HCT116 (cell line): Measurements from ENCODE around the gene SUSD2. TPM values are rescaled to one million over a fixed set of nuclear protein-coding genes. Genes with fewer than 3 reads are reported as not detected.
"Not testable (repeated sequence)": the region's sequence is repeated elsewhere in the genome, so short reads cannot be mapped to it uniquely, and the experiment has no call there.

Experiments used
- ATAC-seq: fragments of 200-7000 bp; cut with Tn5 transposase; 2 replicates; pipeline ENCODE4 v1.9.1; 2020; ENCODE audit warnings: mild to moderate bottlenecking, moderate library complexity
- BruUV-seq: library from RNA; stranded (reverse); fragments of 400-500 nt; replicated peaks from 2 replicates; lab custom pipeline; 2021; lab: Mats Ljungman, UMichigan
- CTCF ChIA-PET: fragments of 300-600 bp; sonication (Branson Sonifier 250); formaldehyde crosslinking; loops from one replicate; lab custom pipeline; 2021; ENCODE audit warnings: antibody characterized with exemption; lab: Charles Lee
- POLR2A ChIA-PET: fragments of 300-600, 350-600 bp; sonication (Branson Sonifier 250); formaldehyde crosslinking; loops from one replicate; lab custom pipeline; 2021; ENCODE audit warnings: antibody characterized with exemption; lab: Charles Lee
- RAD21 ChIA-PET, 2 experiments: fragments of 300-600 bp; sonication (Branson Sonifier 250); formaldehyde crosslinking; loops; one replicate each; lab custom pipeline; 2023; ENCODE audit warnings: low total read pairs in 2 of 2; ENCODE audit not compliant: uncharacterized antibody in 2 of 2, unreplicated experiment in 2 of 2, low non-redundant PET in 1 of 2; lab: Charles Lee
- DNase-seq: peaks from one replicate; pipeline ENCODE4 v3.0.0-alpha.2; 2010; ENCODE audit warnings: low read depth, low spot score
- H2AFZ ChIP-seq: fragments of 200-600 bp; shearing (Covaris generic), sonication (generic); 2 replicates; pipeline ENCODE4 v1.6.1; 2017; ENCODE audit warnings: low read depth, mixed run types, mixed read lengths, antibody characterized with exemption, low read length; ENCODE audit not compliant: poor library complexity, severe bottlenecking
- H3K27ac ChIP-seq: 2 replicates; pipeline ENCODE4 v1.5.1; 2012; ENCODE audit warnings: low read depth, low read length
- H3K27me3 ChIP-seq: fragments of 200-600 bp; sonication (generic); 2 replicates; pipeline ENCODE4 v1.6.1; 2016; ENCODE audit warnings: mixed run types, low read length, mixed read lengths; ENCODE audit not compliant: insufficient read depth
- H3K36me3 ChIP-seq, 2 experiments: fragments of 200-500 bp in 1 of 2; fragments of 200-600 bp in 1 of 2; sonication (Bioruptor generic) in 1 of 2; sonication (generic) in 1 of 2; 2 replicates each; pipeline versions ENCODE4 v1.5.1 to v1.6.1; 2014 to 2016; ENCODE audit warnings: low read length in 2 of 2, inconsistent platforms in 1 of 2, mixed read lengths in 1 of 2, mixed run types in 1 of 2; ENCODE audit not compliant: insufficient read depth in 2 of 2, control insufficient read depth in 1 of 2
- H3K4me1 ChIP-seq, 2 experiments: fragments of 200-600 bp in 1 of 2; sonication (generic) in 1 of 2; 2 replicates each; pipeline versions ENCODE4 v1.5.1 to v1.6.1; 2012 to 2017; ENCODE audit warnings: low read length in 2 of 2, inconsistent platforms in 1 of 2, mild to moderate bottlenecking in 1 of 2, mixed read lengths in 1 of 2, mixed run types in 1 of 2, moderate library complexity in 1 of 2; ENCODE audit not compliant: insufficient read depth in 2 of 2, control insufficient read depth in 1 of 2
- H3K4me2 ChIP-seq: fragments of 200-600 bp; sonication (generic); 2 replicates; pipeline ENCODE4 v1.6.1; 2017; ENCODE audit warnings: mixed run types, low read length, mixed read lengths
- H3K4me3 ChIP-seq, 2 experiments: fragments of 200-600 bp in 1 of 2; sonication (generic) in 1 of 2; replicated peaks in 1 of 2; 2 replicates each; pipeline ENCODE4 v1.5.1; 2011 to 2016; ENCODE audit warnings: low read length in 2 of 2, control low read depth in 1 of 2, low read depth in 1 of 2, mild to moderate bottlenecking in 1 of 2, mixed read lengths in 1 of 2, mixed run types in 1 of 2
- H3K79me2 ChIP-seq: fragments of 200-600 bp; sonication (generic); 2 replicates; pipeline ENCODE4 v1.6.1; 2017; ENCODE audit warnings: mild to moderate bottlenecking, mixed run types, low read length, moderate library complexity, mixed read lengths; ENCODE audit not compliant: insufficient read depth
- H3K9ac ChIP-seq: fragments of 200-600 bp; sonication (generic); 2 replicates; pipeline ENCODE4 v1.6.1; 2016; ENCODE audit warnings: low read length, mixed read lengths
- H3K9me2 ChIP-seq: fragments of 200-600 bp; sonication (generic), shearing (Covaris generic); 2 replicates; pipeline ENCODE4 v1.6.1; 2017; ENCODE audit warnings: mixed run types, mild to moderate bottlenecking, moderate library complexity; ENCODE audit not compliant: insufficient read depth
- H3K9me3 ChIP-seq, 2 experiments: fragments of 200-500 bp in 1 of 2; fragments of 200-600 bp in 1 of 2; sonication (Bioruptor generic) in 1 of 2; sonication (generic) in 1 of 2; 2 replicates each; pipeline ENCODE4 v1.6.1; 2014 to 2017; ENCODE audit warnings: low read length in 2 of 2, mixed read lengths in 2 of 2, inconsistent platforms in 1 of 2, low read depth in 1 of 2, mild to moderate bottlenecking in 1 of 2, mixed run types in 1 of 2, moderate library complexity in 1 of 2; ENCODE audit not compliant: control insufficient read depth in 1 of 2, insufficient read depth in 1 of 2
- H4K20me1 ChIP-seq: fragments of 200-600 bp; sonication (generic), shearing (Covaris generic); 2 replicates; pipeline ENCODE4 v1.6.1; 2017; ENCODE audit warnings: mixed run types, mild to moderate bottlenecking, moderate library complexity; ENCODE audit not compliant: insufficient read depth
- EGR1 ChIP-seq: IDR thresholded peaks from 2 replicates; pipeline ENCODE4 v1.6.1; 2012; ENCODE audit warnings: low read depth
- EZH2 ChIP-seq: fragments of 200-600 bp; sonication (generic); IDR thresholded peaks from 2 replicates; pipeline ENCODE4 v1.6.1; 2017; ENCODE audit warnings: antibody characterized with exemption, mixed run types
- EZH2phosphoT487 ChIP-seq: fragments of 200-600 bp; IDR thresholded peaks from 2 replicates; pipeline ENCODE4 v1.6.1; 2018; ENCODE audit warnings: antibody characterized with exemption, borderline replicate concordance
- intact Hi-C: fragments of 100-400 bp; cut with micrococcal nuclease; formaldehyde crosslinking; loops from 2 replicates; pipeline ENCODE4 v1.10.0; 2022
- total RNA-seq: library from RNA; stranded (reverse); gene quantifications from one replicate; pipeline ENCODE4 v1.2.1, GENCODE V29; 2021; ENCODE audit not compliant: unreplicated experiment
- TF ChIP-seq, protein P1 (sequence below): IDR thresholded peaks from 2 replicates; pipeline ENCODE4 v1.6.1; 2012

Gene SUSD2
- total RNA-seq, 1 experiment from 2014 or later = 6.6 TPM

DNA sequence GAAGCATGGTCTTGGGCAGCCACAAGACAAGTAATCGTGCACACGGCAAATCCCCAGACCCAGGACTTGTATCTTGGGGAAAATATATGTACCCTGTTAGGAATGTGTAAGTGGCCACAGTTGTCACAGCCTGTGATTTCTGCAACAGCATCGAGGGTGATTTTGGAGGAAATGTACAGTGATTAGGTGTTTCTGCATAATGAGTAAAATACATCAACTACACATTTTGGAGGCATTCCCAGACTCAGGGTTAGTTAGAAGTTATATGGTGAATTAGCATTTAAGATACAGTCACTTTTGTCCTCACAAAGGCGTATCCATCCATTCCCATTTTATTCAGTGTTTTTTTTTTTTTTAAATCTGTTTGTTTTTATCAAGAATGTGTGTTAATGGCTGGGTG is 28.4 kb downstream of the SUSD2 start:
- ChIA-PET CTCF (interaction anchor here (2.1 kb wide), 1 partner anchor 22 kb away, joined by 6 read pairs; no protein-coding TSS in a partner anchor), RAD21 (interaction anchor here in 1 of 2 experiments (0.7 kb wide), 1 partner anchor 32 kb away, joined by 3 read pairs; no protein-coding TSS in a partner anchor), POLR2A (interaction anchor here (1.2 kb wide), 1 partner anchor 8 kb away, joined by 3 read pairs; no protein-coding TSS in a partner anchor)
- Histone ChIP-seq H3K9me3 (no peaks in the 10 kb centered on the region), H3K27ac (peak overlapping the region; percentile 100), H4K20me1 (no peaks in the 10 kb centered on the region), H3K4me1 (peaks cover 64 to 74% of the 10 kb centered on the region in 2 experiments), H3K9me2 (no peaks in the 10 kb centered on the region), H3K4me3 (no peak overlapping the region), H3K36me3 (no peaks in the 10 kb centered on the region), H3K4me2 (peak overlapping the region; percentile 38), H3K79me2 (no peaks in the 10 kb centered on the region), H3K9ac (peak overlapping the region; percentile 29), H2AFZ (no peak overlapping the region), H3K27me3 (no peaks in the 10 kb centered on the region)
- DNase-seq = no peak
- no peak for ATAC-seq
- TF ChIP-seq EZH2 = no peak
- TF ChIP-seq, protein P1, sequence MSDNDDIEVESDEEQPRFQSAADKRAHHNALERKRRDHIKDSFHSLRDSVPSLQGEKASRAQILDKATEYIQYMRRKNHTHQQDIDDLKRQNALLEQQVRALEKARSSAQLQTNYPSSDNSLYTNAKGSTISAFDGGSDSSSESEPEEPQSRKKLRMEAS = 0 out of 2 replicates have a peak, but pooled peaks have one; percentile 0
- no peak for TF ChIP-seq EZH2phosphoT487
- no TSS peak for BruUV-seq
- intact Hi-C loops = no loop called here

DNA sequence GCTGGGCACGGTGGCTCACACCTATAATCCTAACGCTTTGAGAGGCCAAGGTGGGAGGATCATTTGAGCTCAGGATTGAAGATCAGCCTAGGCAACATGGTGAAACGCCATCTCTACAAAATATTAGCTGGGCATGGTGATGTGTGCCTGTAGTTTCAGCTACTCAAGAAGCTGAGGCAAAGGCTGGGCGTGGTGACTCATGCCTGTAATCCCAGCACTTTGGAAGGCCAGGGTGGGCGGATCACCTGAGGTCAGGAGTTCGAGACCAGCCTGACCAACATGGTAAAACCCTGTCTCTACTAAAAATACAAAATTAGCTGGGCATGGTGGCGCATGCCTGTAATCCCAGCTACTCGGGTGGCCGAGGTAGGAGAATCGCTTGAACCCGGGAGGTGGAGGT is 29.1 kb downstream of the SUSD2 start:
- RAD21 ChIA-PET = interaction anchor here in 1 of 2 experiments (0.7 kb wide), 1 partner anchor 31 kb away, joined by 3 read pairs; no protein-coding TSS in a partner anchor
- ATAC-seq, H3K9ac ChIP-seq, H3K27me3 ChIP-seq, H3K36me3 ChIP-seq, BruUV-seq, intact Hi-C loops, H3K9me2 ChIP-seq, H3K9me3 ChIP-seq, H3K79me2 ChIP-seq, H2AFZ ChIP-seq, H4K20me1 ChIP-seq, DNase-seq: not testable (repeated sequence)
- POLR2A ChIA-PET = interaction anchor here (1.2 kb wide), 1 partner anchor 9 kb away, joined by 3 read pairs; no protein-coding TSS in a partner anchor
- Histone ChIP-seq H3K4me1 (peaks cover 59 to 73% of the 10 kb centered on the region in 2 experiments), H3K4me3 (0 out of 4 replicates have a peak overlapping the region, but pooled peaks of 1 of the 2 experiments have one; percentile 6), H3K4me2 (peak overlapping the region; percentile 38), H3K27ac (peak overlapping the region; percentile 100)
- CTCF ChIA-PET = interaction anchor here (2.1 kb wide), 1 partner anchor 21 kb away, joined by 6 read pairs; no protein-coding TSS in a partner anchor
- TF ChIP-seq EGR1 = peak; percentile 42

DNA sequence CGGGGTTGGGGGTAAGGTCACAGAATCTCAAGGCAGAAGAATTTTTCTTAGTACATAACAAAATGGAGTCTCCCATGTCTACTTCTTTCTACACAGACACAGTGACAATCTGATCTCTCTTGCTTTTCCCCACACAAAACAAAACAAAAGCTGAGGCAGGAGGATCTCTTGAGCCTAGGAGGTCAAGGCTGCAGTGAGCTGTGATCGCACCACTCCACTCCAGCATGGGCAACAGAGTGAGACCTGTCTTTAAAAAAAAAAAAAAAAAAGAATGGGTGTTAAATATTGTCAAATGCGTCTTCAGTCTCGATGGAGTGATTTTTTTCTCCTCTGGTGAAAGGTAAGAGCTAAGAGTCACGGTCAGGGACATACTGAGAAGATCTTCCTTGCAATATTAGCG is 30.4 kb downstream of the SUSD2 start:
- H3K9ac ChIP-seq, H3K79me2 ChIP-seq, H4K20me1 ChIP-seq, BruUV-seq, ATAC-seq, H3K27ac ChIP-seq, H3K4me2 ChIP-seq, H3K36me3 ChIP-seq, POLR2A ChIA-PET, H3K27me3 ChIP-seq, H3K4me3 ChIP-seq, H3K9me3 ChIP-seq, H2AFZ ChIP-seq, H3K9me2 ChIP-seq, DNase-seq, intact Hi-C loops: not testable (repeated sequence)
- peaks cover 48 to 61% of the 10 kb centered on the region in 2 experiments for H3K4me1 ChIP-seq
- RAD21 ChIA-PET = interaction anchor here in 1 of 2 experiments (0.7 kb wide), 1 partner anchor 31 kb away, joined by 5 read pairs; no protein-coding TSS in a partner anchor
- CTCF ChIA-PET = interaction anchor here (1.1 kb wide), 1 partner anchor 19 kb away, joined by 3 read pairs; no protein-coding TSS in a partner anchor

DNA sequence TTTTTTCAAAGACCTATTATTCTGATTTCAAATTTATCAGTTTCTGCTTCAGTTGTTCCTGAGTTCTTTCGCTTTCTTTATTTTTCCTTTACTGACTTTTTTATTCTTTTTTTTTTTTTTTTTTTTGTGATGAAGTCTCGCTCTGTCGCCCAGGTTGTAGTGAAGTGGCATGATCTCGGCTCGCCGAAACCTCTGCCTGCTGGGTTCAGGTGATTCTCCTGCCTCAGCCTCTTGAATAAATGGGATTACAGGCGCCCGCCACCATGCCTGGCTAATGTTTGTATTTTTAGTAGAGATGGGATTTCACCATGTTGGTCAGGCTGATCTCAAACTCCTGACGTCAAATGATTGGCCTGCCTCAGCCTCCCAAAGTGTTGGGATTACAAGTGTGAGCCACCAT is 31.8 kb downstream of the SUSD2 start:
- H3K9me2 ChIP-seq, POLR2A ChIA-PET, H3K9ac ChIP-seq, DNase-seq, H3K27ac ChIP-seq, ATAC-seq, H3K79me2 ChIP-seq, H2AFZ ChIP-seq, RAD21 ChIA-PET, H4K20me1 ChIP-seq, BruUV-seq, H3K4me2 ChIP-seq, H3K36me3 ChIP-seq, H3K9me3 ChIP-seq, H3K4me3 ChIP-seq, intact Hi-C loops, H3K27me3 ChIP-seq: not testable (repeated sequence)
- H3K4me1 ChIP-seq = peaks cover 37 to 47% of the 10 kb centered on the region in 2 experiments
- CTCF ChIA-PET = interaction anchor here (3.5 kb wide), 1 partner anchor 18 kb away, joined by 16 read pairs; no protein-coding TSS in a partner anchor
